ENCODE results near the gene CELF4. TPM values are rescaled to one million over a fixed set of nuclear protein-coding genes. Genes with fewer than 3 reads are reported as not detected.
A peak's percentile ranks its signal among the peaks of the same experiment; 100 is the strongest.

The CELF4 gene
- total RNA-seq, 1 experiment from 2014 or later = not detected

- in situ Hi-C loops (cut with HindIII; ENCODE audit: low pct_unique_long_range_greater_than_20kb, low sequenced_read_pairs) = no loop called here
- no peak for DNase-seq (ENCODE audit: low read depth, low spot score)
These were observed 75.6 kb downstream of the CELF4 start for GRCh38 chr18:37489998-37490397.

GRCh38 chr18:37489011-37489410, 76.6 kb downstream of the CELF4 start:
- DNase-seq (ENCODE audit: low read depth, low spot score) = no peak
- in situ Hi-C loops (cut with HindIII; ENCODE audit: low pct_unique_long_range_greater_than_20kb, low sequenced_read_pairs) = no loop called here

- peak; percentile 3 for DNase-seq (ENCODE audit: low read depth, low spot score)
- in situ Hi-C loops (cut with HindIII; ENCODE audit: low pct_unique_long_range_greater_than_20kb, low sequenced_read_pairs) = no loop called here
These were observed 78.2 kb downstream of the CELF4 start for GRCh38 chr18:37487400-37487867.

GRCh38 chr18:37486848-37487247, 78.8 kb downstream of the CELF4 start:
- in situ Hi-C loops (cut with HindIII; ENCODE audit: low pct_unique_long_range_greater_than_20kb, low sequenced_read_pairs) = no loop called here
- DNase-seq (ENCODE audit: low read depth, low spot score) = no peak

GRCh38 chr18:37484983-37485834, 80.4 kb downstream of the CELF4 start:
- in situ Hi-C loops (cut with HindIII; ENCODE audit: low pct_unique_long_range_greater_than_20kb, low sequenced_read_pairs) = no loop called here
- DNase-seq (ENCODE audit: low read depth, low spot score) = peak; percentile 26

- in situ Hi-C loops (cut with HindIII; ENCODE audit: low pct_unique_long_range_greater_than_20kb, low sequenced_read_pairs) = no loop called here
These were observed 81.4 kb downstream of the CELF4 start for GRCh38 chr18:37483984-37484819.

GRCh38 chr18:37483221-37483971, 82.2 kb downstream of the CELF4 start:
- in situ Hi-C loops (cut with HindIII; ENCODE audit: low pct_unique_long_range_greater_than_20kb, low sequenced_read_pairs) = no loop called here
- DNase-seq (ENCODE audit: low read depth, low spot score) = no peak

More at GRCh38 chr18:37483984-37484819, 81.4 kb downstream of the CELF4 start:
- no peak for DNase-seq (ENCODE audit: low read depth, low spot score)

GRCh38 chr18:37482433-37482832, 83.2 kb downstream of the CELF4 start:
- DNase-seq (ENCODE audit: low read depth, low spot score) = no peak

GRCh38 chr18:37482002-37482401, 83.6 kb downstream of the CELF4 start:
- DNase-seq (ENCODE audit: low read depth, low spot score) = no peak
- in situ Hi-C loops (cut with HindIII; ENCODE audit: low pct_unique_long_range_greater_than_20kb, low sequenced_read_pairs) = no loop called here

More at GRCh38 chr18:37482433-37482832, 83.2 kb downstream of the CELF4 start:
- in situ Hi-C loops (cut with HindIII; ENCODE audit: low pct_unique_long_range_greater_than_20kb, low sequenced_read_pairs) = no loop called here

- in situ Hi-C loops (cut with HindIII; ENCODE audit: low pct_unique_long_range_greater_than_20kb, low sequenced_read_pairs) = no loop called here
- DNase-seq (ENCODE audit: low read depth, low spot score) = no peak
These were observed 84.1 kb downstream of the CELF4 start for GRCh38 chr18:37481491-37481890.

GRCh38 chr18:37481072-37481471, 84.5 kb downstream of the CELF4 start:
- in situ Hi-C loops (cut with HindIII; ENCODE audit: low pct_unique_long_range_greater_than_20kb, low sequenced_read_pairs) = no loop called here
- no peak for DNase-seq (ENCODE audit: low read depth, low spot score)

GRCh38 chr18:37476611-37477295, 88.8 kb downstream of the CELF4 start:
- in situ Hi-C loops (cut with HindIII; ENCODE audit: low pct_unique_long_range_greater_than_20kb, low sequenced_read_pairs) = no loop called here
- no peak for DNase-seq (ENCODE audit: low read depth, low spot score)

- in situ Hi-C loops (cut with HindIII; ENCODE audit: low pct_unique_long_range_greater_than_20kb, low sequenced_read_pairs) = no loop called here
- DNase-seq (ENCODE audit: low read depth, low spot score) = peak; percentile 51
These were observed 89.4 kb downstream of the CELF4 start for GRCh38 chr18:37476182-37476581.

- in situ Hi-C loops (cut with HindIII; ENCODE audit: low pct_unique_long_range_greater_than_20kb, low sequenced_read_pairs) = no loop called here
- no peak for DNase-seq (ENCODE audit: low read depth, low spot score)
These were observed 92.3 kb downstream of the CELF4 start for GRCh38 chr18:37473195-37473840.

GRCh38 chr18:37471637-37472036, 94.0 kb downstream of the CELF4 start:
- in situ Hi-C loops (cut with HindIII; ENCODE audit: low pct_unique_long_range_greater_than_20kb, low sequenced_read_pairs) = no loop called here
- DNase-seq (ENCODE audit: low read depth, low spot score) = no peak

GRCh38 chr18:37470986-37471385, 94.6 kb downstream of the CELF4 start:
- DNase-seq (ENCODE audit: low read depth, low spot score) = no peak
- in situ Hi-C loops (cut with HindIII; ENCODE audit: low pct_unique_long_range_greater_than_20kb, low sequenced_read_pairs) = no loop called here
